SW 1271 (cell line): ENCODE data around the gene ING1.

Experiments used
- DNase-seq, 2 experiments: peaks; one replicate each; lab custom pipeline; 2025; lab: John Stamatoyannopoulos, UW

The ING1 gene

GRCh38 chr13:110772091-110772984 lies 58.8 kb downstream of the ING1 start:
- no peak for DNase-seq
